Thyroid gland (tissue), 4 donors: Measurements from ENCODE around the gene ZP3. TPM values are rescaled to one million over a fixed set of nuclear protein-coding genes. Genes with fewer than 3 reads are reported as not detected.
"Not testable (repeated sequence)": the region's sequence is repeated elsewhere in the genome, so short reads cannot be mapped to it uniquely, and the experiment has no call there.

Experiments
- DNase-seq, 2 donors: peaks; one replicate each; pipeline ENCODE4 v3.0.0-alpha.2; 2019
- H3K27ac ChIP-seq, 3 donors: fragments of 200-600 bp; sonication (generic); 1 replicate in 2 of 3; 2 replicates in 1 of 3; pipeline ENCODE4 v1.5.1; 2016 to 2019; ENCODE audit warnings: mild to moderate bottlenecking in 1 of 3, moderate library complexity in 1 of 3
- H3K27me3 ChIP-seq: fragments of 200-600 bp; sonication (generic); one replicate; pipeline ENCODE4 v1.5.1; 2019
- H3K36me3 ChIP-seq, 2 donors: fragments of 200-600 bp; sonication (generic); one replicate each; pipeline ENCODE4 v1.5.1; 2016 to 2019
- H3K4me1 ChIP-seq, 2 donors: fragments of 200-600 bp; sonication (generic); one replicate each; pipeline ENCODE4 v1.5.1; 2017 to 2019
- H3K4me3 ChIP-seq, 3 donors: fragments of 200-600 bp; sonication (generic); replicated peaks in 1 of 3; 1 replicate in 2 of 3; 2 replicates in 1 of 3; pipeline ENCODE4 v1.5.1; 2016; ENCODE audit warnings: mild to moderate bottlenecking in 1 of 3
- H3K9me3 ChIP-seq: fragments of 200-600 bp; sonication (generic); one replicate; pipeline ENCODE4 v1.5.1; 2017
- POLR2A ChIP-seq, 2 donors: fragments of 450-650 bp; IDR thresholded peaks; one replicate each; pipeline ENCODE4 v1.6.1; 2017; ENCODE audit warnings: antibody characterized with exemption in 2 of 2, mild to moderate bottlenecking in 2 of 2, moderate library complexity in 1 of 2
- WGBS, 2 donors: methylation state at CpG; one replicate each; pipeline ENCODE4 v1.1.5; 2017; 5-methylcytosine and 5-hydroxymethylcytosine counted together
- intact Hi-C: fragments of 100-400 bp; cut with DNase I; formaldehyde crosslinking; loops from one replicate; pipeline ENCODE4 v1.15.1; 2023
- total RNA-seq, 4 donors: library from RNA; depleted of rRNA; stranded (reverse); fragments of >200 nt; gene quantifications; one replicate each; pipeline ENCODE4 v1.2.3, GENCODE V29; 2016
- TF ChIP-seq, protein P1 (sequence below), 6 experiments: fragments of 200-600 bp in 3 of 6; fragments of 450-650 bp in 3 of 6; sonication (generic) in 3 of 6; IDR thresholded peaks; one replicate each; pipeline ENCODE4 v1.5.1; 2016 to 2019; ENCODE audit warnings: antibody characterized with exemption in 6 of 6, mild to moderate bottlenecking in 2 of 6, inconsistent platforms in 1 of 6, moderate library complexity in 1 of 6

Gene ZP3
- total RNA-seq, 4 donors from 2014 or later: 0.39 to 1.0 (median 0.94) TPM; not detected in 1

DNA sequence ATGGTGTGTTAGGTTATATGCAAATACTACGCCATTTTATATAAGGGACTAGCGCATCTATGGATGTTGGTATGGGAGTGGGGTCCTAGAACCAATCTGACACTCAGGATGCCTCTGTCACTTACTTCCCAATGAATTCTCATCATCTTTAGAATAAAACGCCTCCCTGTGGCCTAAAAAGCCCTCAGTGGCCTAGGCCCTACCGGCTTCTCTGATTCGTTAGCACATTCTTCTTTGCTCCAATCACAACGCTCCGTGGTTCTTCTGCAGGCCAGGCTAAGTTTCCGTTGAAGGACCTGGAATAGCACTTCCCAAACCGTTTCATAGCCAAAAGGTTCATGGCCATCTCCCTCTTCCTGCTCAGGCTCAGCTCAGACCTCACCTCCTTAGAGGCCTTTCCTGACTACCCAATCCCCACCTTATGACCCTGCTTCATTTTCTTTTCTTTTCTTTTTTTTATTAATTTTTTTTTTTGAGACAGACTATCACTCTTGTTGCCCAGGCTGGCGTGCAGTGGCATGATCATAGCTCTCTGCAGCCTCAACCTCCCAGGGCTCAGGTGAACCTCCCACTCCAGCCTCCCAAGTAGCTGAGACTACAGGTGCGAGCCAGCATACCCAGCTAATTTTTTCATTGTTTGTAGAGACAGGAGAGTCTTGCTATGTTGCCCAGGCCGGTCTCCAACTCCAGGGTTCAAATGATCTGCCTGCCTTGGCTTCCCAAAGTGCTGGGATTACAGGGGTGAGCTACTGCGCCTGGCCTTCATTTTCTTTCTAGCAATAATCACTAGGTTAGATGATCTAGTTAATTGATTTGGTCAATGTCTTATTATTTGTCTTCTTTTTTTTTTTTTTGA lies 41.4 kb upstream of the ZP3 start:
- intact Hi-C loops: no loop called here
- H3K36me3 ChIP-seq: no peaks in the 10 kb centered on the region
- no peak for DNase-seq
- no peaks in the 10 kb centered on the region for H3K9me3 ChIP-seq
- TF ChIP-seq, protein P1, sequence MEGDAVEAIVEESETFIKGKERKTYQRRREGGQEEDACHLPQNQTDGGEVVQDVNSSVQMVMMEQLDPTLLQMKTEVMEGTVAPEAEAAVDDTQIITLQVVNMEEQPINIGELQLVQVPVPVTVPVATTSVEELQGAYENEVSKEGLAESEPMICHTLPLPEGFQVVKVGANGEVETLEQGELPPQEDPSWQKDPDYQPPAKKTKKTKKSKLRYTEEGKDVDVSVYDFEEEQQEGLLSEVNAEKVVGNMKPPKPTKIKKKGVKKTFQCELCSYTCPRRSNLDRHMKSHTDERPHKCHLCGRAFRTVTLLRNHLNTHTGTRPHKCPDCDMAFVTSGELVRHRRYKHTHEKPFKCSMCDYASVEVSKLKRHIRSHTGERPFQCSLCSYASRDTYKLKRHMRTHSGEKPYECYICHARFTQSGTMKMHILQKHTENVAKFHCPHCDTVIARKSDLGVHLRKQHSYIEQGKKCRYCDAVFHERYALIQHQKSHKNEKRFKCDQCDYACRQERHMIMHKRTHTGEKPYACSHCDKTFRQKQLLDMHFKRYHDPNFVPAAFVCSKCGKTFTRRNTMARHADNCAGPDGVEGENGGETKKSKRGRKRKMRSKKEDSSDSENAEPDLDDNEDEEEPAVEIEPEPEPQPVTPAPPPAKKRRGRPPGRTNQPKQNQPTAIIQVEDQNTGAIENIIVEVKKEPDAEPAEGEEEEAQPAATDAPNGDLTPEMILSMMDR (IDR thresholded peaks at IDR 0.05): no peak
- no peak for TF ChIP-seq POLR2A (IDR thresholded peaks at IDR 0.05)
- WGBS, 2 donors: 73 to 76% methylated on average over 13 of the region's 13 CpGs
- no peak overlapping the region for H3K27ac ChIP-seq
- peaks cover 13 to 23% of the 10 kb centered on the region in 2 donors for H3K4me1 ChIP-seq
- no peaks in the 10 kb centered on the region for H3K27me3 ChIP-seq
- no peak overlapping the region for H3K4me3 ChIP-seq

- Histone ChIP-seq H3K27ac (no peak overlapping the region), H3K36me3 (no peaks in the 10 kb centered on the region), H3K27me3 (no peaks in the 10 kb centered on the region), H3K9me3 (no peaks in the 10 kb centered on the region), H3K4me1 (peaks cover 7% of the 10 kb centered on the region in 2 donors), H3K4me3 (no peak overlapping the region)
- no peak for DNase-seq
- intact Hi-C loops: no loop called here
- WGBS, 2 donors: 91 to 92% methylated on average over 10 to 11 of the region's 11 CpGs
- TF ChIP-seq, protein P1 (IDR thresholded peaks at IDR 0.05): no peak
- TF ChIP-seq POLR2A (IDR thresholded peaks at IDR 0.05): no peak
Observed at GRCh38 chr7:76386691-76387260, 38.0 kb upstream of the ZP3 start.

DNA sequence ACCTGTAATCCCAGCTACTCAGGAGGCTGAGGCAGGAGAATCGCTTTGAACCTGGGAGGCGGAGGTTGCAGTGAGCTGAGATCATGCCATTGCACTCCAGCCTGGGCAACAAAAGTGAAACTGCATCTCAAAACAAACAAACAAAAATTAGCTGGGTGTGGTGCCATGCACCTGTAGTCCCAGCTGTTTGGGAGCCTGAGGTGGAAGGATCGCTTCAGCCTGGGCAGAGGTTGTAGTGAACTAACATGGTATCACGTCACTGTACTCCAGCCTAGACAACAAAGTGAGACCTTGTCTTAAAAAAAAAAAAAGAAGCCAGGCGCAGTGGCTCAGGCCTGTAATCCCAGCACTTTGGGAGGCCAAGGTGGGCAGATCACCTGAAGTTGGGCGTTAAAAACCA lies 37.0 kb upstream of the ZP3 start:
- peaks cover 11% of the 10 kb centered on the region in 2 donors for H3K4me1 ChIP-seq
- DNase-seq, H3K4me3 ChIP-seq, H3K9me3 ChIP-seq, H3K36me3 ChIP-seq, H3K27ac ChIP-seq, H3K27me3 ChIP-seq, intact Hi-C loops: not testable (repeated sequence)
- 91 to 95% methylated on average over 6 of the region's 6 CpGs for WGBS, 2 donors

DNA sequence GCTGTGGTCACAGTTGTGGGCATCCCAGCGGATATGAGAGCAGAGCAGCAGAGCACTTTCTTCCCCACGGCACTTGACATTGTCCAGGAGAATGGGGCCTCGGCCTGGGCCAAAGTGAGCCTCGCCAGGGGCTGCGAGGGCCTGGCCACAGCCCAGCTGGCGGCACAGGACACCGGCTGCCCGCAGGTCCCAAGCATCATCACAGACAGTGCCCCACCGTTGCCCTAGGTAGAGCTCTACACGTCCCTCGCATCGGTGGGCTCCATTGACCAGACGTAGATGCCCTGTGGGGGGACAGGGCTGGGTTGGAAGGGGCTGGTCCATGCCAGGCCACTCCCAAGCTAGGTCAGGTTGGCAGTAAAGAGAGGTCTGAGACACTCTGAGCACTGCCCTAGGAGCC lies 34.7 kb upstream of the ZP3 start:
- no peak for DNase-seq
- intact Hi-C loops: no loop called here
- 91 to 100% methylated on average over 3 to 13 of the region's 13 CpGs for WGBS, 2 donors

DNA sequence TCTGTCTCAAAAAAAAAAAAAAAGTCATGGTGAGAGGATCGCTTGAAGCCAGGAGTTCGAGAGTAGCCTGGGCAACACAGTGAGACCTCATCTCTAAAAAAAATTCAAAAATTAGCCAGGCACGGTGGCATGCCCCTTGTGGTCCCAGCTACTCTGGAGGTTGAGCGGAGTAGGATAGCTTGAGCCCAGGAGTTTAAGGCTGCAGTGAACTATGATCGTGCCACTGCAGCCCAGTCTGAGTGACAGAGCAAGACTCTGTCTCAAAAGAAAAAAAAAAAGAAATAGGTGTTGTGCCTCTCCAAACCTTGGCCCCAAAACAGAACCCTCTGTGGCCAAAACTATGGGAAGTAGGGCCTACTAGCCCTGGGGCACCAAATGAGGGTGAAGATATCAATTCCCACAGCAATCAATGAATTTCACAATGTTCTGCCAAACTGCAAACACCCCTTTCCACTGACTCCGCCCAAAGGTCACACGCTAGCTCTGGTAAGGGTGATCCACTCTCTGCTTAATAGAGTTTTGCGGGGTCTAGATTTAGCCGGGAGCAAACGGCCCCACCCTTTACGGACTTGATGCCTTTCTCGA lies 32.1 kb upstream of the ZP3 start:
- Histone ChIP-seq H3K36me3 (no peaks in the 10 kb centered on the region), H3K27ac (peak overlapping the region; percentile 10 to 76 (median 46)), H3K4me1 (peaks cover 15 to 27% of the 10 kb centered on the region in 2 donors), H3K9me3 (no peaks in the 10 kb centered on the region), H3K27me3 (no peaks in the 10 kb centered on the region), H3K4me3 (peak overlapping the region in 1 of 3 donors; percentile 66)
- no peak for DNase-seq
- intact Hi-C loops: no loop called here
- TF ChIP-seq POLR2A (IDR thresholded peaks at IDR 0.05): no peak
- TF ChIP-seq, protein P1 (IDR thresholded peaks at IDR 0.05): no peak
- WGBS, 2 donors: 38 to 49% methylated on average over 10 to 12 of the region's 12 CpGs

More for the DNA sequence above, 34.7 kb upstream of the ZP3 start:
- H3K27me3 ChIP-seq: no peaks in the 10 kb centered on the region
- no peak overlapping the region for H3K27ac ChIP-seq
- no peaks in the 10 kb centered on the region for H3K9me3 ChIP-seq
- TF ChIP-seq POLR2A (IDR thresholded peaks at IDR 0.05): no peak
- TF ChIP-seq, protein P1 (IDR thresholded peaks at IDR 0.05): no peak
- no peaks in the 10 kb centered on the region for H3K36me3 ChIP-seq
- no peak overlapping the region for H3K4me3 ChIP-seq
- peaks cover 12 to 18% of the 10 kb centered on the region in 2 donors for H3K4me1 ChIP-seq
